HepG2 (cell line): ENCODE results near the gene DAB2IP. TPM values are rescaled to one million over a fixed set of nuclear protein-coding genes. Genes with fewer than 3 reads are reported as not detected.

Source experiments
- BHLHE40 ChIP-seq: IDR thresholded peaks from 2 replicates; pipeline ENCODE4 v1.6.1; 2011; ENCODE audit warnings: low read length, improper control_type of control experiment
- ELF1 ChIP-seq: sonication (generic); formaldehyde crosslinking; IDR thresholded peaks from 2 replicates; pipeline ENCODE4 v1.4.0; 2020; ENCODE audit warnings: missing genetic modification reagents
- GABPA ChIP-seq, 2 experiments: IDR thresholded peaks; 2 replicates each; pipeline ENCODE4 v1.6.1; 2011 to 2016; ENCODE audit warnings: low read depth in 2 of 2, low read length in 1 of 2, missing biosample characterization in 1 of 2, missing genetic modification characterization in 1 of 2
- MED1 ChIP-seq: sonication (generic); formaldehyde crosslinking; IDR thresholded peaks from 2 replicates; pipeline ENCODE4 v1.4.0; 2020; ENCODE audit warnings: missing genetic modification reagents
- MEIS2 ChIP-seq: sonication (generic); formaldehyde crosslinking; IDR thresholded peaks from 2 replicates; pipeline ENCODE4 v1.9.0; 2021; ENCODE audit warnings: mild to moderate bottlenecking, missing genetic modification reagents
- SSRP1 ChIP-seq: IDR thresholded peaks from 2 replicates; pipeline ENCODE4 v1.6.1; 2016; ENCODE audit warnings: control low read depth
- ZNF10 ChIP-seq: sonication (generic); formaldehyde crosslinking; IDR thresholded peaks from 2 replicates; pipeline ENCODE4 v1.4.0; 2020; ENCODE audit warnings: mild to moderate bottlenecking, low read depth, missing genetic modification reagents, borderline replicate concordance
- ZNF101 ChIP-seq: sonication (generic); formaldehyde crosslinking; IDR thresholded peaks from 2 replicates; pipeline ENCODE4 v1.4.0; 2020; ENCODE audit warnings: mild to moderate bottlenecking, low read depth, missing genetic modification reagents, borderline replicate concordance
- ZNF143 ChIP-seq: sonication (generic); formaldehyde crosslinking; IDR thresholded peaks from 2 replicates; pipeline ENCODE4 v1.4.0; 2020; ENCODE audit warnings: missing genetic modification reagents
- ZNF225 ChIP-seq: sonication (generic); formaldehyde crosslinking; IDR thresholded peaks from 2 replicates; pipeline ENCODE4 v1.4.0; 2020; ENCODE audit warnings: mild to moderate bottlenecking, missing genetic modification reagents
- ZNF333 ChIP-seq: sonication (generic); formaldehyde crosslinking; IDR thresholded peaks from 2 replicates; pipeline ENCODE4 v1.4.0; 2020; ENCODE audit warnings: mild to moderate bottlenecking, missing genetic modification reagents, borderline replicate concordance
- ZNF430 ChIP-seq: sonication (generic); formaldehyde crosslinking; IDR thresholded peaks from 2 replicates; pipeline ENCODE4 v1.9.0; 2021; ENCODE audit warnings: mild to moderate bottlenecking, missing genetic modification reagents
- ZNF619 ChIP-seq: sonication (generic); formaldehyde crosslinking; IDR thresholded peaks from 2 replicates; pipeline ENCODE4 v1.4.0; 2020; ENCODE audit warnings: mild to moderate bottlenecking, missing genetic modification reagents
- ZNF747 ChIP-seq: sonication (generic); formaldehyde crosslinking; IDR thresholded peaks from 2 replicates; pipeline ENCODE4 v1.8.1; 2023; ENCODE audit warnings: missing genetic modification reagents, mild to moderate bottlenecking, borderline replicate concordance
- polyA plus RNA-seq, 8 experiments: library from polyadenylated mRNA; depleted of rRNA in 3 of 8; stranded (reverse) in 7 of 8; unstranded in 1 of 8; fragments of >200 nt; fragmentation: Illumina TruSeq in 4 of 8; extraction: Trizol in 4 of 8; gene quantifications; 2 replicates each; pipeline versions ENCODE4 v1.2.1 to v1.2.3, GENCODE V29; 2011 to 2016; ENCODE audit warnings: low read depth in 4 of 8, missing spikeins in 1 of 8, mixed read lengths in 1 of 8; ENCODE audit not compliant: insufficient read depth in 1 of 8
- total RNA-seq, 5 experiments: library from RNA; depleted of rRNA; stranded (reverse); fragments of >200 nt; fragmentation: Illumina TruSeq; extraction: Trizol; gene quantifications; 2 replicates each; pipeline ENCODE4 v1.2.3, GENCODE V29; 2016; ENCODE audit warnings: low read depth in 1 of 5
- TF ChIP-seq, protein P1 (sequence below): sonication (generic); formaldehyde crosslinking; IDR thresholded peaks from 2 replicates; pipeline ENCODE4 v1.4.0; 2020; ENCODE audit warnings: missing genetic modification reagents, borderline replicate concordance
- TF ChIP-seq, protein P2 (sequence below), 2 experiments: IDR thresholded peaks; 2 replicates each; pipeline ENCODE4 v1.6.1; 2011 to 2012; ENCODE audit warnings: low read length in 2 of 2, borderline replicate concordance in 1 of 2, low read depth in 1 of 2, mild to moderate bottlenecking in 1 of 2, moderate library complexity in 1 of 2
- TF ChIP-seq, protein P3 (sequence below): sonication (generic); formaldehyde crosslinking; IDR thresholded peaks from 2 replicates; pipeline ENCODE4 v1.4.0; 2020; ENCODE audit warnings: missing genetic modification reagents, borderline replicate concordance

DAB2IP gene
- total and polyA plus RNA-seq, 2 of the 13 experiments (the other 11 are each of a cell fraction or from before 2014, with no cell fraction given): 25.3 to 37.9 TPM

DNA sequence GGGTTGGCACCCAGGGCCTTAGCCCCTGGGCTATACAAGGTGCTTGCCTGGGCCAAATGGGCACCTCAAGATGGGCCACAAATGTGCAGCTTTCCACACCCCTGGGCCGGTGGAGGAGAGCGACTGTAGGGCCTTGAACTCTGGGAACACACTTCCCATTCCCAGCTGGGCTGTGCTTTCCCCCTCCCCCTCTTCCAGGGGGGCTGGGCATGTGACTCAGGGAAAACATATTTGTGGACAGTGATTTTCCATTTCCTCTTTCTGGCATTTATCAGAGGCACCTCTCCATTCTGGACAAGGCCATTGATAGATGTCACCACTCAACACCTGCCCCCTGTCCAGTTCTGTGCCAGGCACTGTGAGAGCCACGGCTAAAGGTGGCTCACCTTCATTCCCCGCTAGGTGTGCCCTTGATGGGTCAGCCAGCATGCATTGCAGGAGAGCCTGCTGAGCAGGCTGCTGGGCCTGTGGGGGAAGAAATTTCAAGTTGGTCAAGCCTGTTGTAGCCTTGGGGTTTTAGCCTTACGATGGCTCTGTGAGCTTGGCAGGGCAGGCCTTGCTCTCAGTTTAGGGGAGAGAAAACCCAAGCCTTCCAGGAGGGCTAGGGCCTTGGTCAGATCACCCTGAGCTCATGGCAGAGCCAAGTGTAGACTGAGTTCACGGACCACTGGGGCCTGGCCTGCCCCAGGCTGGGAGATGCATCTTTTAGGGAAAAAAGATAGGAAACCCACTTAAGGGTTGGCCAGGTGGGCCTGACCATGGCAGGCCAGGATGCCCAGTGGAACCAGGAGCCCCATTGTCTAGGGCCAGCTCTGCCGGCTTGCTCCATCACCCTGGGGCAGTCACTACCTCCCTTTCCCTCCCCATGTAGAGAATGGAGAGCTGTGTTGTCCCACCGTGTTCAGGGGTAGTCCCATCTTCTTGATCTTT, 113.9 kb downstream of the DAB2IP start (continued):
- TF ChIP-seq, protein P1, sequence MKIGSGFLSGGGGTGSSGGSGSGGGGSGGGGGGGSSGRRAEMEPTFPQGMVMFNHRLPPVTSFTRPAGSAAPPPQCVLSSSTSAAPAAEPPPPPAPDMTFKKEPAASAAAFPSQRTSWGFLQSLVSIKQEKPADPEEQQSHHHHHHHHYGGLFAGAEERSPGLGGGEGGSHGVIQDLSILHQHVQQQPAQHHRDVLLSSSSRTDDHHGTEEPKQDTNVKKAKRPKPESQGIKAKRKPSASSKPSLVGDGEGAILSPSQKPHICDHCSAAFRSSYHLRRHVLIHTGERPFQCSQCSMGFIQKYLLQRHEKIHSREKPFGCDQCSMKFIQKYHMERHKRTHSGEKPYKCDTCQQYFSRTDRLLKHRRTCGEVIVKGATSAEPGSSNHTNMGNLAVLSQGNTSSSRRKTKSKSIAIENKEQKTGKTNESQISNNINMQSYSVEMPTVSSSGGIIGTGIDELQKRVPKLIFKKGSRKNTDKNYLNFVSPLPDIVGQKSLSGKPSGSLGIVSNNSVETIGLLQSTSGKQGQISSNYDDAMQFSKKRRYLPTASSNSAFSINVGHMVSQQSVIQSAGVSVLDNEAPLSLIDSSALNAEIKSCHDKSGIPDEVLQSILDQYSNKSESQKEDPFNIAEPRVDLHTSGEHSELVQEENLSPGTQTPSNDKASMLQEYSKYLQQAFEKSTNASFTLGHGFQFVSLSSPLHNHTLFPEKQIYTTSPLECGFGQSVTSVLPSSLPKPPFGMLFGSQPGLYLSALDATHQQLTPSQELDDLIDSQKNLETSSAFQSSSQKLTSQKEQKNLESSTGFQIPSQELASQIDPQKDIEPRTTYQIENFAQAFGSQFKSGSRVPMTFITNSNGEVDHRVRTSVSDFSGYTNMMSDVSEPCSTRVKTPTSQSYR: peak; percentile 99
- TF ChIP-seq GABPA (IDR thresholded peaks at IDR 0.05; ENCODE audit: low read depth, low read length): no peak
- TF ChIP-seq GABPA (CRISPR knock-in tag; IDR thresholded peaks at IDR 0.05; ENCODE audit: low read depth): peak; percentile 46; the same call in 1 of the 2 replicates
- TF ChIP-seq MED1 (CRISPR knock-in tag): peak; percentile 89
- peak; percentile 43; the same call in 1 of the 2 replicates for TF ChIP-seq ZNF143
- no peak for TF ChIP-seq ZNF101 (CRISPR knock-in tag)
- peak; percentile 20; the same call in 1 of the 2 replicates for TF ChIP-seq MEIS2 (CRISPR knock-in tag)
- peak; percentile 41; the same call in 1 of the 2 replicates for TF ChIP-seq ELF1 (CRISPR knock-in tag)
- TF ChIP-seq ZNF619 (CRISPR knock-in tag): 0 out of 2 replicates have a peak, but pooled peaks have one; percentile 54
- 0 out of 2 replicates have a peak, but pooled peaks have one; percentile 42 for TF ChIP-seq ZNF225 (CRISPR knock-in tag)
- TF ChIP-seq, protein P2, sequence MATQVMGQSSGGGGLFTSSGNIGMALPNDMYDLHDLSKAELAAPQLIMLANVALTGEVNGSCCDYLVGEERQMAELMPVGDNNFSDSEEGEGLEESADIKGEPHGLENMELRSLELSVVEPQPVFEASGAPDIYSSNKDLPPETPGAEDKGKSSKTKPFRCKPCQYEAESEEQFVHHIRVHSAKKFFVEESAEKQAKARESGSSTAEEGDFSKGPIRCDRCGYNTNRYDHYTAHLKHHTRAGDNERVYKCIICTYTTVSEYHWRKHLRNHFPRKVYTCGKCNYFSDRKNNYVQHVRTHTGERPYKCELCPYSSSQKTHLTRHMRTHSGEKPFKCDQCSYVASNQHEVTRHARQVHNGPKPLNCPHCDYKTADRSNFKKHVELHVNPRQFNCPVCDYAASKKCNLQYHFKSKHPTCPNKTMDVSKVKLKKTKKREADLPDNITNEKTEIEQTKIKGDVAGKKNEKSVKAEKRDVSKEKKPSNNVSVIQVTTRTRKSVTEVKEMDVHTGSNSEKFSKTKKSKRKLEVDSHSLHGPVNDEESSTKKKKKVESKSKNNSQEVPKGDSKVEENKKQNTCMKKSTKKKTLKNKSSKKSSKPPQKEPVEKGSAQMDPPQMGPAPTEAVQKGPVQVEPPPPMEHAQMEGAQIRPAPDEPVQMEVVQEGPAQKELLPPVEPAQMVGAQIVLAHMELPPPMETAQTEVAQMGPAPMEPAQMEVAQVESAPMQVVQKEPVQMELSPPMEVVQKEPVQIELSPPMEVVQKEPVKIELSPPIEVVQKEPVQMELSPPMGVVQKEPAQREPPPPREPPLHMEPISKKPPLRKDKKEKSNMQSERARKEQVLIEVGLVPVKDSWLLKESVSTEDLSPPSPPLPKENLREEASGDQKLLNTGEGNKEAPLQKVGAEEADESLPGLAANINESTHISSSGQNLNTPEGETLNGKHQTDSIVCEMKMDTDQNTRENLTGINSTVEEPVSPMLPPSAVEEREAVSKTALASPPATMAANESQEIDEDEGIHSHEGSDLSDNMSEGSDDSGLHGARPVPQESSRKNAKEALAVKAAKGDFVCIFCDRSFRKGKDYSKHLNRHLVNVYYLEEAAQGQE (IDR thresholded peaks at IDR 0.05; ENCODE audit: borderline replicate concordance in 1 of 2, low read depth in 1 of 2, low read length in 2 of 2): 0 out of 4 replicates have a peak, but pooled peaks of 1 of the 2 experiments have one; percentile 47
- TF ChIP-seq ZNF430: no peak
- TF ChIP-seq BHLHE40: peak; percentile 31; the same call in 1 of the 2 replicates
- peak; percentile 76; the same call in 1 of the 2 replicates for TF ChIP-seq ZNF747 (CRISPR knock-in tag)
- no peak for TF ChIP-seq ZNF333 (CRISPR knock-in tag)
- peak; percentile 43; the same call in 1 of the 2 replicates for TF ChIP-seq SSRP1
- TF ChIP-seq, protein P3, sequence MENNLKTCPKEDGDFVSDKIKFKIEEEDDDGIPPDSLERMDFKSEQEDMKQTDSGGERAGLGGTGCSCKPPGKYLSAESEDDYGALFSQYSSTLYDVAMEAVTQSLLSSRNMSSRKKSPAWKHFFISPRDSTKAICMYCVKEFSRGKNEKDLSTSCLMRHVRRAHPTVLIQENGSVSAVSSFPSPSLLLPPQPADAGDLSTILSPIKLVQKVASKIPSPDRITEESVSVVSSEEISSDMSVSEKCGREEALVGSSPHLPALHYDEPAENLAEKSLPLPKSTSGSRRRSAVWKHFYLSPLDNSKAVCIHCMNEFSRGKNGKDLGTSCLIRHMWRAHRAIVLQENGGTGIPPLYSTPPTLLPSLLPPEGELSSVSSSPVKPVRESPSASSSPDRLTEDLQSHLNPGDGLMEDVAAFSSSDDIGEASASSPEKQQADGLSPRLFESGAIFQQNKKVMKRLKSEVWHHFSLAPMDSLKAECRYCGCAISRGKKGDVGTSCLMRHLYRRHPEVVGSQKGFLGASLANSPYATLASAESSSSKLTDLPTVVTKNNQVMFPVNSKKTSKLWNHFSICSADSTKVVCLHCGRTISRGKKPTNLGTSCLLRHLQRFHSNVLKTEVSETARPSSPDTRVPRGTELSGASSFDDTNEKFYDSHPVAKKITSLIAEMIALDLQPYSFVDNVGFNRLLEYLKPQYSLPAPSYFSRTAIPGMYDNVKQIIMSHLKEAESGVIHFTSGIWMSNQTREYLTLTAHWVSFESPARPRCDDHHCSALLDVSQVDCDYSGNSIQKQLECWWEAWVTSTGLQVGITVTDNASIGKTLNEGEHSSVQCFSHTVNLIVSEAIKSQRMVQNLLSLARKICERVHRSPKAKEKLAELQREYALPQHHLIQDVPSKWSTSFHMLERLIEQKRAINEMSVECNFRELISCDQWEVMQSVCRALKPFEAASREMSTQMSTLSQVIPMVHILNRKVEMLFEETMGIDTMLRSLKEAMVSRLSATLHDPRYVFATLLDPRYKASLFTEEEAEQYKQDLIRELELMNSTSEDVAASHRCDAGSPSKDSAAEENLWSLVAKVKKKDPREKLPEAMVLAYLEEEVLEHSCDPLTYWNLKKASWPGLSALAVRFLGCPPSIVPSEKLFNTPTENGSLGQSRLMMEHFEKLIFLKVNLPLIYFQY: peak; percentile 78; the same call in 1 of the 2 replicates
- no peak for TF ChIP-seq ZNF10
